GM20000 (cell line): ENCODE measurements around the gene CHTF18.

Experiments
- DNase-seq: peaks from one replicate; pipeline ENCODE4 v3.0.0; 2012; ENCODE audit warnings: low spot score
- TF ChIP-seq, protein P1 (sequence below): IDR thresholded peaks from 2 replicates; pipeline ENCODE4 v1.5.1; 2012; ENCODE audit warnings: mild to moderate bottlenecking, control low read depth; ENCODE audit errors: extremely low read depth, missing control alignments

Gene CHTF18

GRCh38 chr16:801584-802363 is 13.4 kb downstream of the CHTF18 start:
- DNase-seq: no peak
- TF ChIP-seq, protein P1, sequence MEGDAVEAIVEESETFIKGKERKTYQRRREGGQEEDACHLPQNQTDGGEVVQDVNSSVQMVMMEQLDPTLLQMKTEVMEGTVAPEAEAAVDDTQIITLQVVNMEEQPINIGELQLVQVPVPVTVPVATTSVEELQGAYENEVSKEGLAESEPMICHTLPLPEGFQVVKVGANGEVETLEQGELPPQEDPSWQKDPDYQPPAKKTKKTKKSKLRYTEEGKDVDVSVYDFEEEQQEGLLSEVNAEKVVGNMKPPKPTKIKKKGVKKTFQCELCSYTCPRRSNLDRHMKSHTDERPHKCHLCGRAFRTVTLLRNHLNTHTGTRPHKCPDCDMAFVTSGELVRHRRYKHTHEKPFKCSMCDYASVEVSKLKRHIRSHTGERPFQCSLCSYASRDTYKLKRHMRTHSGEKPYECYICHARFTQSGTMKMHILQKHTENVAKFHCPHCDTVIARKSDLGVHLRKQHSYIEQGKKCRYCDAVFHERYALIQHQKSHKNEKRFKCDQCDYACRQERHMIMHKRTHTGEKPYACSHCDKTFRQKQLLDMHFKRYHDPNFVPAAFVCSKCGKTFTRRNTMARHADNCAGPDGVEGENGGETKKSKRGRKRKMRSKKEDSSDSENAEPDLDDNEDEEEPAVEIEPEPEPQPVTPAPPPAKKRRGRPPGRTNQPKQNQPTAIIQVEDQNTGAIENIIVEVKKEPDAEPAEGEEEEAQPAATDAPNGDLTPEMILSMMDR: no peak

DNA sequence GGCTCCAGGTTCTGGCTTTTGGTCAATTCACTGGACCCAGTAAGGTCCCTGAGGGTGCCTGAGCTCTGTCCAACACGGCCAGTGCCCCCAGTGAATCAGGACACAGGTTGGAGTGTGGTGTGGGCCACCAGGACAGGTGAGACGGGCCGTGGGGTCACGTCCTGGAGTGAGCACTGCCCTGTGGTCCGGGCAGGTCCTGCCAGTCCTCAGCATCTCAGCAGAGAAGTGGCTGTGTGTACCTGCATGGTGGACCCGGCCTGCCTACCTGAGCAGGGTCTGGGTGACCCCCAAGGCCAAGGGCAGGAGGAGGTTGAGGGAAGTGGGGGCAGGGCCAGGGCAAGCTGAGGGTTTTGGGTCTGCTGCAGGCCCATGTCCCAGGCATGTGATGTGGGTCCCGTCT is 14.0 kb downstream of the CHTF18 start:
- no peak for DNase-seq
- TF ChIP-seq, protein P1: no peak

DNA sequence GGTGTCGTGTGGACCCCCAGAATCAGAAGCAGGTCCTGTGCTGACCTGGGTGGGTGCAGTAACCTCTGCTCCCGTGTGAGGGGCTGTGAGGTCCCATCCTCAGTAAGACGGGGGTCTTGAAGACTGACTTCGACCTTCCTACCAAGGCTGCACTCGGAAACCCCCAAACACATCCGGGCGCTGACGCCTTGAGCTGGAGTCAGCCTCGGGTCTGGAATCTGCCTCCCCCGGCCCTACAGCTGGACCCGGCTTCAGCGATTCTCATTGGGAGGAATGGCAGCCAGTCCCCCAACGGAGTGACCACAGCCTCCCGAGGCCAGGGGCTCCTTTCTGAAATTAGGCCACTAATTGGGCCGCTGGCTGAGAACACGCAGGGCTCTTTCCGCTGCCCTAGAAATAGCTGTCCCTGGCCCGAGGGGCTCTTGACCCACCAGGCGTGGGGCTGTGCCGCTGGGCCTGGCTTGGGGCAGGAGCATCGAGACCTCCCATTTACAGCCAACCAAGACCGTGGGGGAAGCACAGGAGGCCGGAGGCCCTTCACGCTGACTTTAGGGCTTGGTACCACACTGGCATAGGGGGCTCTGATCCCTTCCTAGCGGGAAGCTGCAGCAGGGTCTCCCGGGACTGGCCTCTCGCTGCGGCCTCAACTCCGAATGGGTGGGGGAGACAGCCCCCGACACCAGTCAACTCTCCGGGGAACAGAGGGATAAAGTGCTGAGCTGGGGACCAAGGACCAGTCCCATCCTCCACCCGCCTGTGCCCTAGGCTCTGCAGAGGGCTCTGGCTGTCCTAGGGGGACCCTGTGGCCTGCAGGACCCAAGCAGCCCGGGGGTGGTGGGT is 14.7 kb downstream of the CHTF18 start:
- DNase-seq: no peak
- TF ChIP-seq, protein P1: no peak

DNA sequence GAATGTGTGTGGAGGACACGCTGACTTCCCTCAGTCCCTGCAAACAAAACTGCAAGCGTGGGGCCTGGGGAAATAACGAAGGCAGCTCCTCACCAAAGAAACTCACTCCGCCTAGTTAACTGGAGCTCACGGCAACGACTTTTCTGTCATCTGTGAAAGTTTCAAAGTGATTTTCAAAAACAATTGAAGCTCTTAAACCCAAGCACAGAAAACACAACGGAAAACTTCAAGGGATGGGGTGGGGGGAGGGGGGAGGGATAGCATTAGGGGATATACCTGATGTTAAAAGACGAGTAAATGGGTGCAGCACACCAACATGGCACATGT is 15.3 kb downstream of the CHTF18 start:
- DNase-seq: no peak
- TF ChIP-seq, protein P1: no peak

GRCh38 chr16:804193-805048 is 16.0 kb downstream of the CHTF18 start:
- no peak for DNase-seq

DNA sequence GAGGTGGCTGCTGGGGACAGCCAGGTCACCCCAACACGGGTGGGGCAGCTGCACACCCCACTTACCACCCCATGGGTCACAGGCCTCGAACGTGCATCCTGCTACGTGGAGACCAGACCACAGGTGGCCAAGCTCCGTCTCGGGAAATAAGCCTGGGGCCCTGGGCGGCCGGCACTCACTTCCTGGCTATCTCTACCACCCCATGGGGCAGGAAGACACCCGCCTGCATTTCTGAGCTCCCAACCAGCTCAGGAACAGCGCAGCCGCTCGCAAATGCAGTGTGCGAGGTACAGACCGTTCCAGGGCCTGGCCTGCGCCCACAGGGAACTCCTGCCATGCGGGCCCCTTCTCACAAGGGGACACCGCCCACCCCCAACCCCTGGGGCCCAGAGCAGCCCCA is 17.1 kb downstream of the CHTF18 start:
- no peak for DNase-seq
- TF ChIP-seq, protein P1: no peak

More at GRCh38 chr16:804193-805048, 16.0 kb downstream of the CHTF18 start:
- TF ChIP-seq, protein P1: no peak
